HG02571 (cell line): ENCODE data around the gene PTTG1.

Source experiments
- ATAC-seq: cut with Tn5 transposase; IDR thresholded peaks from one replicate; pipeline ENCODE4 v1.9.1; 2021; ENCODE audit warnings: mild to moderate bottlenecking, moderate library complexity; ENCODE audit not compliant: unreplicated experiment

Gene PTTG1

GRCh38 chr5:160452795-160453194 is 31.1 kb downstream of the PTTG1 start:
- no peak for ATAC-seq

DNA sequence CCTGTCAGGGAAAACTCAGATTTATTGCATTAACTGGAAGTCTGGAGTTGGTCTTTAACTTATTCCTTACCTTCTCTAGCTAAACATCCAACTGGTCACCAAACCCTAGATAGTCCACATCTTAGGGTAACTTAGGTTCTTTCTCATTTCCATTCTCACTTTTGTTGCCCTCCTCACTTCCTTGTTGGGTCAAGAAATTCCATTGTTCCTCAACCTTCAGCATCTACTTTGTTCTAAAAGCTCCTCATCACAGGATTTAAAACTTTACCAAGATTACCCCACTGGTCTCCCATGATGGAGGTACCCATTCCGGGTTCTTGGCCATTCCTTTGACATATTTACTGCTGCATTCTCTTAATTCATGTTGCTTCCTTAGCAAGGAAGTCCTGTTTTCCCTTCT is 32.1 kb downstream of the PTTG1 start:
- ATAC-seq: no peak

DNA sequence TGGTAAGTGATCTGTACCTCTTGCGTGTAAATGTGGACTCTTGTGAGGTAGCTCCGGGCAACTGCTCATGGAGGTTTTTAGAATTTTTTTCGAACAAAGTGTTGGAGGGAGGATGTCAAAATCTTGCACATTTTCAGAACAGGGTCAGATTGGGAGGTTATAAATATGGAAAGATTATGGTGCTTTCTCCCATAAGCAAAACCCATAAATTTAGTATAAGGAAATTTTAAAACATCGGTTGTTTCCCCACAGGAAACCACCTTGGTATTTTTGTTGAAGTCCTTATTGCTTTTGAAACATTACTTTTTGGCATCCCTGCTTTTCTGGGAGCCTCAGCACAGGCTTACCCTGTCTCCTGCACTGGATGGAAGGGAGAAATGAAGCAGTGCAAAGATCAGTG is 33.9 kb downstream of the PTTG1 start:
- ATAC-seq: no peak

DNA sequence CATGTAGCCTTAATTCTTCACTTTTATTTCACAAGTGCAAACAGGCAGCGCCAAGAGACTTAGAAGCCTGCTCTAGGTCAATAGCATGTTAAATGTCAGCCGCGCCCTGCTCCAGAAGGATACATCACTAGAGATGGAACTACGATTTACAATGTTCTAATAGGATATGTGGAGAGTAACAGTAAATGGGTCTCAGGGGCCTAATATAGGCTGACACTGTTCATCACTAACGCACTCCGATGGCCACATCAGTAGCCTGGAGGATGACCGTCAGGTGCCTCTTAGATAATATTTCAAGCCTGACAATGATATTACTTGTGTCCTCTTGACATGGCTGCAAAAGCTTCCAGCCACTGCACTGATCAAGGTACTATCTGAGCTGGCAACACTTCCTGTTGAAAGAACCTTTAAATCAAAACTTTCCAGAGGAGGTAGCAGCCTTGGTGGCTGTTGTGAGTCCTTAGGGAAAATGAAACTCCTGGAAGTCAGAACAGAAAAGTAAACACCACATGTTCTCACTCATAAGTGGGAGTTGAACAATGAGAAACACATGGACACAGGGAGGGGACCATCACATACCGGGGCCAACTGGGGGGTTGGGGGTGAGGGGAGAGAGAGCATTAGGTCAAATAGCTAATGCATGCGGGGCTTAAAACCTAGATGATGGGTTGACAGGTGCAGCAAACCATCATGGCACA is 35.0 kb downstream of the PTTG1 start:
- ATAC-seq: no peak

DNA sequence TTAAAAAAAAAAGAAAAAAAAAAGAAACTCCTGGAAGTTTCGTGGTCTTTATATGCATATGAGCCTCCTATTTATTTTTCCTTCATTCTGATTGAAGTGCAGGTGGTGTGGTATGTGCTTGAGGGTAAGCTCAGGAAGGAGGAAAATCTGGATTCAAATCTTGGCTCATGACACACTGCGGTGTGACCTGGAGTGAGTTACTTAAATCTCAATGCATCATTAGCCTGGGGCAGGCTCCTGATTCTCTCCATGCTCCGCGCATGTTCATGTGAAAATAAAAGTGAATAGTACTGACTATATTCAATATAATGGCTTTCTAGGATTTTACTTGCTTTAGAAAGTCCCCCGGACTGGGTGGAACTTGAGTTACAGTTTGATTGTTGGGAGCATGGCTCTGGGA is 35.6 kb downstream of the PTTG1 start:
- no peak for ATAC-seq

GRCh38 chr5:160458806-160459800 is 37.4 kb downstream of the PTTG1 start:
- peak; percentile 75 for ATAC-seq

DNA sequence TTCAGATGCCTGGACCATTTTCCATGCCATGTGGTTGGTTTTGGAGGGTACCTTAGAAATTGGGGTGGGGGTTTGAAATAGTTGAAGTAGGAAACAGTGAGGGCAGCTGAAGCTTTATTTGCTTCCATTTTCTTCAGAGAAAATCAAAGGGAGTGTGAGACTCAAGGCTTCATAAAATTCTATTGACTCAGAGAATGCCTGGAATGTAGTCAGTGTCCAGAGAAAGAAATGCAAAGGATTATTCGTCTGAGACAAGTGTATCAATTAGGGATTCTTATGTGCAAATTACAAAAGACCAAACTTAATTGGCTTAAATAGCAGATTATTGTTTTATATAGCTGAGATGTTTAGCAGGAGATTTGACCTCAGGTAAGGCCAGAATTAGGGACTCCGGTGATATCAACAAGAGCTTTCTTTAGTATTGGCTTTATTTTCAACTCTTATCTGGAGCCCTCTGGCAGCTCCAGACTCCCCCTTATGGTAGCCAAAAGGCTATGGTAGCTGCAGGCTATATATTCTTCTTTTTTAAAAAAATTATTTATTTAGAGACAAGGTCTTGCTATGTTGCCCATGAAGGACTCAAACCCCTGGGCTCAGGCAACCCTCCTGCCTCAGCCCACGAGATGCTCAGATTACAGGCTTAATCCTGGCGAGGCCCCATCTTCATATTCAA is 38.9 kb downstream of the PTTG1 start:
- no peak for ATAC-seq

- ATAC-seq: no peak
These were observed 39.7 kb downstream of the PTTG1 start for GRCh38 chr5:160461378-160461777.

GRCh38 chr5:160462167-160462566 is 40.5 kb downstream of the PTTG1 start:
- no peak for ATAC-seq

DNA sequence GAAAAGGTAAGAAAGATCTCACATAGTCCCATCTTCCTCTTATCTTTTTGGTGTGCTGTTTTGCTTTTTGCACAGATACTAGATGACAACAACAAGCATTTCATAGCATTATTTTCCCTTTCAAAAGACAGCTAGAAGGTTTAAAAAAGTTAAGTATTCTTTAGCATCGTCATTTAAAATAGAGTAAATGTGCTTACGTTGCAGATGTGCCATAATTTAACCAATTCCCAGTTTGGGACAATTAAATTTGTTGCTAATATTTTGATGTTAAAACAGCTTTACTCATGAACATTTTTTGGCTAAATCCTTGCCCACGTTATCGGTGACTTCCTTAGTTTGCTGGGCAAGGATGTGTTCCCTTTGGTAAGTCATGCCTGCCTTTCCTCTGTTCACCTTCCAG is 41.6 kb downstream of the PTTG1 start:
- no peak for ATAC-seq

DNA sequence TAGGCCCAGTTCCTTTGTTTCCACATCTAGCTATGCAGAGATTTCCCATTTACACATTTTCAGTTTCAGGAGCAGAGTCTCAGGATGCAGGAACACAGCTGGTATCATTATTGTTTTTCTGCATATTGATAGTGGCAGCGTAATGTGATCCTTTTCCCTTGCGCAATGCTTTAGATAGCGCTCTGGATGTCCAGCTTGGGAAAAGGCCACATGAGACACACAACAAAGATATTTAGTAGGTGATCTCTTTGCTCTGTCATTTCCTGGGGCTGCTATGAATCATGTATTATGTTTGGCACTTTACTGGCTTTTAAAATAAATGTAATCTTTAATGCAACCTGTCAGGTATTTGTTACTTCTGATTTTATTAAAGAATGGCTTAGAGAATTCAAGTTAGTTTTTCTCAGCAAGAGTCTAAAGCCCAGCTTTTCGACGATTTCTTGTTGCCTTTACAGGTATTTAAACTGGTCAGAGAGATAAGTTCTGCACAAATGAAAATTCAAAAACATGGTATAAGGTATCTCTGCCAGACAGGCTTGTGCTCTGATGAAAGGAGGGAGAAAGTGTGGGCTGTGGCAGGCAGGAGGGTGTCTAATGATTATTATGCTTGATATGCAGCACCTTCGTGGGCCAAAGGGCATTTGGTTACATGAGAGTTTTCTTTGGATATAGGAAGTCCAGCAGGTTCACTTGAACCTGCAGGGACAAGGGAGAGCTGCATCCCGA is 42.2 kb downstream of the PTTG1 start:
- no peak for ATAC-seq

- ATAC-seq: no peak
These were observed 42.8 kb downstream of the PTTG1 start for GRCh38 chr5:160464466-160464797.

DNA sequence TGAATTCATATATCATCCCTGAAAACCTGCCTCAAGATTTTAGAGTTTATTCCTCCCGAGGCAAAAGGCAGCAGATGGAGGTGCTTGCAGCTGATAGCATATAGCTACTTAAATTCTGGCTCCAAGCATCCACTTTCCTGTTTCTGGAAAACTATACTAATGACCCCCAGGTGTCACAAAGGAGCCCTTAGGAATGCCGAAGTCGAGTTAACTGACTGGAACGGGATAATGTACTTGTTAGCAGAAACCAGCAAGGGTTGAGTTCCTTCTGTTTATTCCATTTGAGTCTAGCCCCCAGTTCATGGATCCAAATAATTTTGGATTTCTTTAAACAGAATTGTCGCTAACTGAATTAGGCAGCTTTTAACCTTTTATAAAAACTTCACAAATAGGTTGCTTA is 44.5 kb downstream of the PTTG1 start:
- no peak for ATAC-seq

- ATAC-seq: no peak
These were observed 45.4 kb downstream of the PTTG1 start for GRCh38 chr5:160466889-160467554.

GRCh38 chr5:160467555-160468362 is 46.1 kb downstream of the PTTG1 start:
- ATAC-seq: peak; percentile 90

GRCh38 chr5:160468363-160468975 is 46.8 kb downstream of the PTTG1 start:
- ATAC-seq: no peak

- no peak for ATAC-seq
These were observed 47.8 kb downstream of the PTTG1 start for GRCh38 chr5:160469156-160470144.
